HL-60 (cell line): ENCODE data around the gene FAM221B.

Experiments used
- DNase-seq, 2 experiments: peaks; one replicate each; pipeline ENCODE4 v3.0.0-alpha.2; 2010 to 2020; ENCODE audit warnings: low read depth in 1 of 2, low spot score in 1 of 2
- H3K27ac ChIP-seq: fragments of 250-450 bp; sonication (Bioruptor Pico); replicated peaks from 2 replicates; pipeline ENCODE4 v1.5.1; 2020; ENCODE audit warnings: mild to moderate bottlenecking, moderate library complexity
- H3K27me3 ChIP-seq: fragments of 250-450 bp; sonication (Bioruptor Pico); 2 replicates; pipeline ENCODE4 v1.5.1; 2021; ENCODE audit warnings: mild to moderate bottlenecking, moderate library complexity; ENCODE audit not compliant: insufficient read depth, poor library complexity, severe bottlenecking
- H3K4me3 ChIP-seq: replicated peaks from 2 replicates; pipeline ENCODE4 v1.5.1; 2011; ENCODE audit warnings: mild to moderate bottlenecking, control low read depth, low read length; ENCODE audit not compliant: insufficient read depth
- CTCF ChIP-seq: IDR thresholded peaks from one replicate; pipeline ENCODE4 v1.5.1; 2011; ENCODE audit warnings: low read length, control low read depth, inconsistent platforms; ENCODE audit not compliant: insufficient read depth
- GABPA ChIP-seq: IDR thresholded peaks from 2 replicates; pipeline ENCODE4 v1.6.1; 2012; ENCODE audit warnings: low read depth
- POLR2AphosphoS5 ChIP-seq: IDR thresholded peaks from 2 replicates; pipeline ENCODE4 v1.6.1; 2012; ENCODE audit warnings: low read depth
- REST ChIP-seq: IDR thresholded peaks from 2 replicates; pipeline ENCODE4 v1.6.1; 2012; ENCODE audit warnings: low read depth; ENCODE audit not compliant: insufficient replicate concordance
- SPI1 ChIP-seq: IDR thresholded peaks from 2 replicates; pipeline ENCODE4 v1.6.1; 2012; ENCODE audit warnings: low read depth, mild to moderate bottlenecking, borderline replicate concordance

The FAM221B gene

GRCh38 chr9:35845824-35846771 is 17.6 kb upstream of the FAM221B start:
- Histone ChIP-seq H3K27ac (no peak overlapping the region), H3K27me3 (peaks cover 39% of the 10 kb centered on the region), H3K4me3 (no peak overlapping the region)
- DNase-seq = no peak
- TF ChIP-seq SPI1 (no peak), POLR2AphosphoS5 (no peak), GABPA (no peak), REST (no peak), CTCF (no peak)

DNA sequence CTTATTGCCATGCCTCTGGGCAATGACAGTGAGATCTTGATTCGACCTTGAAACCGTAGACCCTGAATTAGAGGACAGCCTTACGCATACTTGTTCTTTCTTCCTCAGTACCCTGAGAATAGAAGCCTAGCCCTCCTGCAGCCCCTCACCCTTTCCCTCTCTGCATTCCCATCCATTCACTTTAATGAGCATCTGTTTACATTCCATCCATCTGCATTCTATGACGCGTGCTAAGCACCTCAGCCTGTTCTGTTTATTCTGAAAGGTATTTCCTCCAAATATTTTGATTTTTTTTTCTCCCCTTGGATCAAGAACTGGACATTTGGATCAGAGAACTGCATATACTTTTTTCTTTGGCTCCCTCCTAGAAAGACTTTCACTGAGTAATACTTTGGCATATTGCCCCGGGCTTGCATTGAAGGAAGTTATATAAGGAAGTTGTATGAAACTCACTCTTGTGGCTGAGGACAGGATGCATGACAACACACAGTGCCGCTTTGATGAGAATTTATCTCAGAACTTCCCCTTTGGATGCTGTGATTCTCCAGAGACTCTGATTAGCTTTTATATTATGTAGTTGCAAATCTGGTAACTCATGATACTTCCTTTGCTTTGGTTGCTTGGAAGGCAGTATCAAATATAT is 16.2 kb upstream of the FAM221B start:
- H3K27ac ChIP-seq = no peak overlapping the region
- peaks cover 44% of the 10 kb centered on the region for H3K27me3 ChIP-seq
- H3K4me3 ChIP-seq = no peak overlapping the region
- TF ChIP-seq CTCF = no peak
- peak; percentile 65; the same call in 1 of the 2 replicates for TF ChIP-seq SPI1
- peak; percentile 65 for TF ChIP-seq GABPA
- TF ChIP-seq POLR2AphosphoS5 = peak; percentile 96
- DNase-seq = peak; percentile 78 to 90

DNA sequence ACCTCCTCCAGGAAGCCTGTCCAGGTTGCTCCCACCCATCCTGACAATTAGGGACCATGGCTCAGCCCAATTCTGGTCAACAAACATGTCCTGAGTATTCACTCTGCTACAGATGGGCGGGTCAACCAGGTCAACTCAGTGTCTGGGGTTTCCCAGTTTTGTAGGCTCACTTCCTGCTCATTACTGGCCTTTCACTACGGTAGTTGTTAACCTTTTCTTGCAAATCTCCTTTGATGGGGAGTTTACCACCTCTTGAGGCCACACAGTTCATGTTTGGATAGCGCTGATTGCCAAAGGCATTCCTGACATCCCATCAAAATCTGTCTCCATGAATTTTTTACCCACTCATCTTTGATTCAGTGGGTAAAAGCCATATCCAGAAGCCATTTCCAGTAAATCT is 14.3 kb upstream of the FAM221B start:
- Histone ChIP-seq H3K27me3 (peaks cover 38% of the 10 kb centered on the region), H3K4me3 (no peak overlapping the region), H3K27ac (no peak overlapping the region)
- no peak for TF ChIP-seq SPI1
- TF ChIP-seq POLR2AphosphoS5 = no peak
- no peak for TF ChIP-seq CTCF
- no peak for TF ChIP-seq GABPA
- TF ChIP-seq REST = no peak
- DNase-seq = no peak
